Smooth muscle cell (in vitro differentiated cells): Measurements from ENCODE around the gene RXRB. TPM values are rescaled to one million over a fixed set of nuclear protein-coding genes. Genes with fewer than 3 reads are reported as not detected.

ENCODE experiments used
- DNase-seq: peaks from one replicate; lab custom pipeline; 2025; ENCODE audit not compliant: unreplicated experiment; lab: John Stamatoyannopoulos, UW
- H2AFZ ChIP-seq: fragments of 200-600 bp; sonication (generic); 2 replicates; pipeline ENCODE4 v1.6.0; 2016; ENCODE audit warnings: antibody characterized with exemption, low read depth, mild to moderate bottlenecking
- H3F3A ChIP-seq: fragments of 200-600 bp; sonication (generic); 2 replicates; pipeline ENCODE4 v1.6.0; 2017; ENCODE audit warnings: antibody characterized with exemption, low read depth
- H3K27ac ChIP-seq: fragments of 200-600 bp; sonication (generic); 2 replicates; pipeline ENCODE4 v1.5.1; 2016; ENCODE audit warnings: low read depth, mild to moderate bottlenecking
- H3K27me3 ChIP-seq: fragments of 200-600 bp; sonication (generic); 2 replicates; pipeline ENCODE4 v1.6.1; 2016; ENCODE audit warnings: low read depth, mild to moderate bottlenecking
- H3K36me3 ChIP-seq: fragments of 200-600 bp; sonication (generic); 2 replicates; pipeline ENCODE4 v1.5.1; 2016; ENCODE audit warnings: low read depth
- H3K4me1 ChIP-seq: fragments of 200-600 bp; sonication (generic); 2 replicates; pipeline ENCODE4 v1.5.1; 2016; ENCODE audit warnings: low read depth
- H3K4me2 ChIP-seq: fragments of 200-600 bp; sonication (generic); 2 replicates; pipeline ENCODE4 v1.6.0; 2016; ENCODE audit warnings: mild to moderate bottlenecking
- H3K4me3 ChIP-seq: fragments of 200-600 bp; sonication (generic); 2 replicates; pipeline ENCODE4 v1.5.1; 2016; ENCODE audit warnings: mild to moderate bottlenecking
- H3K79me2 ChIP-seq: fragments of 200-600 bp; sonication (generic); 2 replicates; pipeline ENCODE4 v1.6.0; 2016; ENCODE audit warnings: low read depth, mild to moderate bottlenecking
- H3K9ac ChIP-seq: fragments of 200-600 bp; sonication (generic); 2 replicates; pipeline ENCODE4 v1.6.0; 2016; ENCODE audit warnings: low read depth
- H3K9me3 ChIP-seq: fragments of 200-600 bp; sonication (generic); replicated peaks from 2 replicates; pipeline ENCODE4 v1.5.1; 2016; ENCODE audit warnings: low read depth
- H4K20me1 ChIP-seq: fragments of 200-600 bp; sonication (generic); 2 replicates; pipeline ENCODE4 v1.6.0; 2016; ENCODE audit warnings: low read depth
- CTCF ChIP-seq: fragments of 200-600 bp; sonication (generic); IDR thresholded peaks from 2 replicates; pipeline ENCODE4 v1.5.1; 2017; ENCODE audit warnings: borderline replicate concordance, mild to moderate bottlenecking, antibody characterized with exemption; ENCODE audit not compliant: insufficient read depth, poor library complexity, severe bottlenecking
- WGBS: methylation state at CpG from one replicate; pipeline ENCODE4 v1.1.7; 2016; ENCODE audit warnings: low lambda C conversion rate; 5-methylcytosine and 5-hydroxymethylcytosine counted together
- polyA plus RNA-seq: library from polyadenylated mRNA; unstranded; fragments of >200 nt; fragmentation: Nextera tagmentation; extraction: Ambion mirVana; gene quantifications from 2 replicates; pipeline ENCODE4 v1.2.1, GENCODE V29; 2016
- total RNA-seq: library from RNA; depleted of rRNA; stranded (reverse); fragments of >200 nt; gene quantifications from 2 replicates; pipeline ENCODE4 v1.2.3, GENCODE V29; 2014

The RXRB gene
- total and polyA plus RNA-seq, 2 experiments from 2014 or later, result 25.7 to 28.2 TPM

DNA sequence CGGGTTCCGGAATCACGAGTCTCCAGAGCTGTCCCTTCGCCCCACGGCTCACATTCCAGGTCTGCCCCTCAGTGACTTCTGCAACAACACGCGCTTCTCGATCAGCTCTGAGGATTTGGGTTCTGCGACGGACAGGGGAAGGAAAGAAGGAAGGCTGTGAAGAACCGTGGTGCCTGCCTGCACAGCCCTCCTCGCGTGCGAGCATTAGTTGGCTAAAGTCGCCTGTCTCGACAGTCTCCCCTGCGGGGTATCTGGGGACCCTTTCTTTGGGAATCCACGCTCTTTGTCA is 48.1 kb upstream of the RXRB start:
- no peak for DNase-seq
- no peaks in the 10 kb centered on the region for H3K36me3 ChIP-seq
- H3K9me3 ChIP-seq, result no peaks in the 10 kb centered on the region
- peak overlapping the region; percentile 57 for H3K27ac ChIP-seq
- peak overlapping the region; percentile 53 for H3K4me3 ChIP-seq
- no peaks in the 10 kb centered on the region for H4K20me1 ChIP-seq
- H3F3A ChIP-seq, result no peaks in the 10 kb centered on the region
- peak overlapping the region; percentile 31 for H2AFZ ChIP-seq
- peaks cover under 1% of the 10 kb centered on the region for H3K27me3 ChIP-seq
- 12% methylated on average over 18 of the region's 18 CpGs for WGBS
- H3K4me1 ChIP-seq, result peaks cover 15% of the 10 kb centered on the region
- H3K4me2 ChIP-seq, result peak overlapping the region; percentile 90
- peak overlapping the region; percentile 56 for H3K9ac ChIP-seq
- no peaks in the 10 kb centered on the region for H3K79me2 ChIP-seq
- no peak for TF ChIP-seq CTCF

- DNase-seq, result peak; percentile 78
- Histone ChIP-seq H2AFZ (peak overlapping the region; percentile 75), H3F3A (no peaks in the 10 kb centered on the region), H3K4me2 (peak overlapping the region; percentile 90), H3K27me3 (peaks cover 5% of the 10 kb centered on the region), H4K20me1 (no peaks in the 10 kb centered on the region), H3K27ac (peak overlapping the region; percentile 57), H3K36me3 (no peaks in the 10 kb centered on the region), H3K79me2 (no peaks in the 10 kb centered on the region), H3K4me3 (peak overlapping the region; percentile 53), H3K9me3 (no peaks in the 10 kb centered on the region), H3K4me1 (peaks cover 15% of the 10 kb centered on the region), H3K9ac (peak overlapping the region; percentile 56)
- WGBS, result 7% methylated on average over 24 of the region's 28 CpGs
- TF ChIP-seq CTCF, result peak; percentile 91
Observed at GRCh38 chr6:33247977-33248642, 47.6 kb upstream of the RXRB start.

DNA sequence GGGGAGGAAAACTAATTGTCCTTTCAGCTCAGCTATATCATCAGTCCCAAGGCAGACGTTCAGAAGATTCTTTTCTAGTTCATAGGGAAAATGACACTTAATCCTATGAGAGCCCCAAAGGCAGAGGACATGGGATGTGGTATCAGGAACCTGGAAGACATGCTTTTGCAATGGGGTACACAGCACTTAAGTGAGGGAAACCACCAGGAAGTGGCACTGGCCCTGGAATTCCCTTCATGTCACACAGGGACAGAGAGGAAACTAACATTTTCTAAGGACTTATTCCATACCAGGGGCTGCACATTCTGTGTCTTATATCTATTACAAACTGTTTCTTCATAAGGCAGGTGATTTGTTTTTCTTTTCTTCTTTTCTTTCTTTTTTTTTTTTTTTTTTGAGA is 43.0 kb upstream of the RXRB start:
- Histone ChIP-seq H2AFZ (no peak overlapping the region), H4K20me1 (no peaks in the 10 kb centered on the region), H3F3A (no peaks in the 10 kb centered on the region), H3K4me1 (peaks cover 2% of the 10 kb centered on the region), H3K4me2 (no peak overlapping the region), H3K4me3 (no peak overlapping the region), H3K27ac (no peak overlapping the region), H3K36me3 (no peaks in the 10 kb centered on the region), H3K27me3 (peaks cover 16% of the 10 kb centered on the region), H3K9ac (no peak overlapping the region), H3K9me3 (no peaks in the 10 kb centered on the region), H3K79me2 (no peaks in the 10 kb centered on the region)
- TF ChIP-seq CTCF, result no peak
- DNase-seq, result no peak
- WGBS, result 65% methylated on average over 1 of the region's 1 CpG

DNA sequence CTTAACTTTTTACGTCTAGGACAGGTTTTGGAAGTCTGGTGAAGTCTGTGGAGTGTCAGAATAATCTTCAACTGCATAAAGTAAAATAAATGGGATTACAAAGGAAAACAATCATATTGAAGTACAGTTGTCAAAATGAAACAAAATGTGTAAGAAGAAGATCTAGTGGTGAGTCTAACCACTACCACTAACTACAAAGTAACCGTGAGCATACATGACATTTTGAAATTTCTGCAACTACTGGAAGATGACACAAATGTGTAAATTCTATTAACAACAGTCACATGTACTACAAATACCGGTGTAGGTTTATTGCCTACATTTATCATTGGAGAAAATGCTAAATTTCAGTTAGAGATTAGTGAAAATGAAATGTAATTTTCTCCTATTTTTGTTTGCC is 41.5 kb upstream of the RXRB start:
- no peak overlapping the region for H3K9ac ChIP-seq
- no peak overlapping the region for H3K4me3 ChIP-seq
- TF ChIP-seq CTCF, result no peak
- no peak for DNase-seq
- no peaks in the 10 kb centered on the region for H3K9me3 ChIP-seq
- no peaks in the 10 kb centered on the region for H3K4me1 ChIP-seq
- H2AFZ ChIP-seq, result no peak overlapping the region
- peaks cover 16% of the 10 kb centered on the region for H3K27me3 ChIP-seq
- no peaks in the 10 kb centered on the region for H3K36me3 ChIP-seq
- no peak overlapping the region for H3K4me2 ChIP-seq
- no peak overlapping the region for H3K27ac ChIP-seq
- no peaks in the 10 kb centered on the region for H4K20me1 ChIP-seq
- H3F3A ChIP-seq, result no peaks in the 10 kb centered on the region
- no peaks in the 10 kb centered on the region for H3K79me2 ChIP-seq
- 66% methylated on average over 3 of the region's 3 CpGs for WGBS
